IPS-NIHi7 (cell line): ENCODE data around the gene CHRNA1.
A peak's percentile ranks its signal among the peaks of the same experiment; 100 is the strongest.

ENCODE experiments used
- DNase-seq: peaks from one replicate; pipeline ENCODE4 v3.0.0; 2012; ENCODE audit warnings: mixed read lengths; ENCODE audit errors: extremely low spot score

The CHRNA1 gene

DNA sequence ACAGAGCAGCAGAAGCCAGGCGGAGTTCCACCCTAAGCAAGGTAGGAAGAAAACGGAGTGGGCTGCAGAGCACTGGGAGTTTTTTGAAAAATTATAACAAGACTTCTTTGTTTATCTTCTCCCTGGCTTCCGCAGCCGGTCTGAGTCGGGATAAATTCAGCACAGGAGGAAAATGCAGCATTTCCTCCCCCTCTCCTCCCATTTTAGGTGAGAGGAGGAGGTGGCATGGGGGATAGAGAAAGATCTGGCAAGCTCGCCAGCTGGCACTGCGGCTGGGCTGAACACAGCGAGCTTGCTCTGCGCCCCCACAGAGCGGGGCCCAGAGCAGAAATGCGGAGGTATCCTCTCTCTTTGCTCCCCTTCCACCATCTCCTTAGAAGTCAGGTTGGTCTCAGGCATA is 17.7 kb upstream of the CHRNA1 start:
- DNase-seq = no peak

DNA sequence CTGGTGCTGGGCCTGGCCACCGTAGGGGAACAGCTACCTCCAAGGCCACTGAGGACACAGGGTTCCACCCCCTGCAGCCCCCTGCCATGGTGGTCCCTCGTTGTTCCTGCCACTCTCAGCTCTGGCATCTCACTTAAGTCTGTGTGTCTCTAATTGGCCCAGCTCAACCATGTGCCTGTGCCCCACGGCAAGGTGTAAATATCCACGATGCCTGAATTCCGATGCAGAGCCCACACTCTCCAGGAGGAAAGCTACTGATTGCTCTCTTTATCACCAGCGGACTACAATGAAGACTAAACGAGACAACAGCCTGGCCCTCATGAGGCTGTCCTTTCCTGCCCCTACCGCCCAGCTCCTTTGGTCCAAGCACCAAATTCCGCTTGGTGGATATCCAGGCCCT is 17.0 kb upstream of the CHRNA1 start:
- no peak for DNase-seq

DNA sequence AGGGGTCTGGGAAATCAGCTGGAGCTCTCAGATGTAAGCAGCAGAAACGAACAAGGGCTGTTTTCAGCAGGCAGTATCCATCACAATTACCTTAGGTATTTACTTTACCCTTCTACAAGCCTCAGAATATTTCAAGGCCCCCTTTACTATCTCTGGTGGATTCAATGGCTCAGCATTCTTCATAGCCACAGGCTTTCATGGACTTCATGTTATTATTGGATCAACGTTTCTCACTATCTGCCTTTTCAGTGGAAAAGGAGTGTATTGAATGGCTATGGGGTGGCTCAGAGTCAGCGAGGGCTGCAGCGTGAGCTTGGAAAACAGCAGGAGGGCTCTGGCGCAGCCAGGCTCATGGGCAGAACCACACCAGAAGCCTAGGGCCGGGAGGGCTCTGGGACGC is 16.6 kb upstream of the CHRNA1 start:
- no peak for DNase-seq

DNA sequence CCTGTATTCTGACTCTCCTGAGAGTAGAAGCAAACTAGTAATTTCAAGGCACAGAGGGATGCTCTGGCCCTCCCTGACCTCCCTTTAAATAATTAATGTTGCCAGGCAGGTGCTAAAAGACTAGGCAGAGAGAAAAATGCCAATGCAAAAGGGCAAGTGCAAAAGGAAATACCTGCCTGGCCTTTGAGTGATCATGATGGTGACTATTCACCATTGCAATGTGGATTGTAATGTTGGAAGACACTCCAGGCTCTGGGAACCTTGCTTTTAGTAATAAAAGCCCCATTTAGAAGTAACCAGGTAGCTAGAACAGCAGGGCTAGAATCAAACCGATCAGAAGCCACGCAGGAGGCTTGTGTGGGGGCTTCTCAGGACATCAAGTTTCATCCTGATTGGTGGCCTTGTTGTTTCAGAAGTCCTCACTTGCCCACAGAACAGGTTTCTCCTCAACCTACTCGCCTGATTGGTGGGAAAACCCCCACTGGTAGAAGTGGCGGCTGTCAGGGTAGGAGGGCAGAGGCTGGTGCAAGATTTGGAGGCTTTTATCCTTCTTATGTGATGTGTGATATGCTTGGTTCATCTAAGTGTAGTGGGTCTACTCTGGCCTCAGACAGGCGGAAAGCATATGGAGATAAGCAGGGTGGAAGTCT is 16.0 kb upstream of the CHRNA1 start:
- DNase-seq = no peak

DNA sequence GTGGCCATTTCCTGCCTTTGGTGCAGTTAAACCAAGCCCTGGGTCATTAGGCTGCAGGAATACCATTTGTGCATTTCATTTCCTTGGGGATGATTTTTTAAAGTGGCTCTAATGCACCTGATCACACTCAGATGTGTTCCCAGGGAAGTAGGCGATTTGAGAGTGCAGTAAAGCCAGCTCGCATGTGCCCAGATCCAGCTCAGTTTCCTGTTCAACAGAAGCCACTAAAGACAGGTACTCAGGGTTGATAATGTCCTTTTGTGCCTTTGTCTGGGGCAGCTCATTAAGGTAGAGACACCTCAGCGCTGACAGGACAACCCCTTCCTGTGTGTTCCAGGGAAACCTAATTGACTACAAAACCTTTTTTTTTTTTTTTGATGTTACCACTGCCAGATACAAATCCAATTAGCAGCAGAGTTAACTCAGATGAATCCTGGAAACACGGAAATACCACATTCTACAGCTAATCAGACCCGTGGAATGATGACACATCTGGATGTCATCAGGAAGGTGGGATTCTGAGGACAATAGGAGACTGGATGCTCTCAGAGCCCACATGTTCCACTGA is 15.2 kb upstream of the CHRNA1 start:
- no peak for DNase-seq

DNA sequence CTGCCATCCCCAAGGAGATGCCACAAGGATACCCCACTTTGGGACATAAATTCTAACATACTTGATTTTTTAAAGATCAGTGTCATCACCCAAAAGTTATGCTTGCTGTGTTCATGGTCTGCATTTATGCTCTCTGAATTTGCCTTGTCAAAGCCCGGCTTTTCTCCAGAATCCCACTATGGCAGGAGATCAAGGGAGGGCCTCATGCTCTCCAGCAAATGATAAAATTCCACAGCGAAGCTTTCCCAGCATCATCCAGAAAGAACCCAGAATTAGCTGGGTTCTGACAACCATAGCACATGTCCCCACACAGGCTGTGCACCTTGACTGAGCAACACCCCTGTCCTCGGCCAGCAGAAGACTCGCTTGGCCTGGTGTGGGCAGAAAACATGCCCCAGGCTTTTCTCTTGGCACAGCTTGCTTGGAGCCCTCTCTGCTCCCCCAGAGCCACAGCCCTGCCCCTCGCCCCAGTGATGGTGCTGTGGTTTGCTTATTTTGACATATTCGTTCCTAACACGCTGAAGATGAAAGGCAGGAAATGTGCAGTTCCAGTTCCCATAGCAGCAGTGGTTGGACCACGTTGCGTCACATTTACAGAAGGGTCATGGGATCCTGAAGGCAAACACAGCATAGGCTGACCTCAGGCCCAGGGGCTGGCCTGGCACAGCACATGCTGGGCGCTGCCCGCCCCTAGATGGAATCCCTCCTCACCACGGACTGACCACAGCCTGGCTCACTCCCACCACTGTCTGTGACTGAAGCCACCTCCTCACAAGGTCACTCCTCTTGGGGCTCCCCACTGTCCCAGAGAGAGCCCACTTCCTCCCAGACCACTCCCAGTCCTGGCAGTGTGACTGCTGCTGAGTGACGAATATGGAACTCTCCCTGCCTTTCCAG is 14.1 kb upstream of the CHRNA1 start:
- no peak for DNase-seq

DNA sequence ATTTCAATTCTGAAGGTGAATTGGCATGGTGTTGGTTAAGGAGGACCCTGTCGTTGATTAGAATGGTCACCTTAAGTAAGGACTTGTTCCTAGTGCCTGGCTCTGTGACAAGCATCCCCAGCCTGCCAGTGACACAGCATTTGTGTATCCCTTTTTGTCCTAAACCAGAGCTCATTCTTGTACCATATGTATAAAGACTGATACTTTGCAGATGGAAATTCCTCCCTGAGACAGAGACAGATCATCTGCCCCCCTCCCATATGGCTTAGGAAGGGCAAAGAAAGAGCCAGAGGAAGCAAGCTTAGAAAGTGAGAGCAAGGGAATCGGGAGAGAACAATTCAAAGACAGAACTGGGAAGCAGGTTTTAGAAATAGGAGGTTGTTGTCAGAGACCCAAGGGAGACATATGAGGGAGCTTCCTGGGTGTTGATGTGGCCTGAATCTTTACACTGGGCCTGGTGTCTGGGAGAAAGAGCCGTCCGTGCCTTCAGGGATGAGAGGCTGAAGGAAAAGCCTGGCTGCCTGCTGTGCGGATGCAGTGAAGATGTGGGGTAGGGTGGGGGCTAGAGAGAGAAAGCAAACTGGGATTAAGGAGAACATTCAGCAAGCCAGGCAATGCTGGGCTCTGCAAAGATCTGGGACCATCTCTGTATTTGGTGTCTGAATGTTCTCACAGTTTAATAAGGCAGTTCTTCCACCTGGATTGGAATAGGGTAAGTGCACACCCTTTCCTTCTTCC is 13.2 kb upstream of the CHRNA1 start:
- no peak for DNase-seq

DNA sequence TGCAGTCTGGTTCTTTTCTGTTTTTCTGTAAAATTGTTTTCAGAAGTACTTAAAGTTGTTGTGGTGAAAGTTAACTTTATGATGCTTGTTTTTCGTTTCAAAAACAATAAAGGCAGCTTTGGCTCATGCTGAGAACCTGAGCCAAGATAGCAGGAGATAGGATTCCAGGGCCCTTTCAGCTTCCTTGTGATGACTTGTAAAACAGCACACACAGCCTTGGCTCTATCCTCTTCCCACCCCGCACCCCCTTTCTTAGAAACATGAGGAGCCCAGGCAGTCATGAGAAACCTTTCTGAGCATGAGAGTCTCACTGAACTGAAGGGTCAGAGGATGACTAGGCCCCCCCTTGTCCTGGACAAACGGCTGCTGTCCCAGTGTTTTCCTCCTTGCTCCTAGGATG is 12.4 kb upstream of the CHRNA1 start:
- no peak for DNase-seq

DNA sequence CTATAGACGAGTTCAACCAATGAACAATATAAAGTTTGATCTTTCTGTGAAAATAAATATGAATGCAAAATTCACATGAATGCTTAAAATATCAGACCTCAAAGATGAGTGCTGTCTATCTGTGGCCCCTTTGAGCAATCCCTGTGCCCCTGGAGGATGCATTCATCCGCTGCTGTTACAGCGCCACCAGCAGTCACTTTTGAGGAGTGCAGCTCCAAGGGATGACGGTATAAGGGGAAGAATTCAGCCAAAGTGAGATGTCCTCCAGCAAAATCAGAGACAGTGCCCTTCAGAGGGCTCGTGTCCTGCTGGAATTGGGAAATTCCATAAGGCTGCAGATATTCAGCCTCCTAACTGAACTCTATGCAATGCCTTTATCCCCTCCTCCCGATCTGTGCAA is 12.0 kb upstream of the CHRNA1 start:
- DNase-seq = peak; percentile 69

DNA sequence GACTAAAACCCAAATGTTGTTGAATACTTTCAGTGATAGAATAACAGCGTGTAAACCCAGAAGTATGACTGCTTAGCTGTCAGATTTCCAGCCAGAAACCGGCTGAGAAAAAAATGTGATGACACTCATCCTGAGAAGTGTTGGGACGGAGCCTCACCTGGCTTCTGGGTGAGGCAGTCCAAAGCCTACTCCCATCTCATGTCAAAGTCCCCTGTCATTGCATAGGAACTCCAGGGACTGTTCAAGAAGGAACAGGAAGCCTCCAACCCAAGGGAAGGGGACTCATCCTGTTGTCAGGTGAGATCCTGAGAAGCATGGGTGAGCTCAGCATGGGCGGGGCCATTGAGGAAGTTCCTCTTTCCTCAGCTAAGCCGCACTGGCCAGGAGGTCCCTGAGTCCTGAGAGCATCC is 11.3 kb upstream of the CHRNA1 start:
- DNase-seq = no peak

DNA sequence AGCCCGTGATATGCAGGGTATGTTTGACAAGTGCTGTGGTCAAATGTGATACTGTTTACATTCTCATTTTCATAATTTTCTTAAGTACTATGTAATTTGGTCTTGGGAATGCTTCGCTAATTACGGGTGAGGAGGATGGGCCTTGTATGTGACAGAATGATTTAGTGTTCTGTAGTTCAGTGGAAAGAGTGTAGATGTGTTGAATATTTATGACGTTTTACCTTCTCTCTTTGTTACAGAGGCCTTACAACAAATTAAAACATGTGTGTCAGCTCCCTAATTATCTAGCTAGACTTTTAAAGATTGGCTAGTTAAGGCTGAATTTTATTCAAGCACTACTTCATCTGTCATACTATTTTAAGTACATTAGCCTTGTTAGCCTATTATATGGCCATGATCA is 10.6 kb upstream of the CHRNA1 start:
- no peak for DNase-seq

DNA sequence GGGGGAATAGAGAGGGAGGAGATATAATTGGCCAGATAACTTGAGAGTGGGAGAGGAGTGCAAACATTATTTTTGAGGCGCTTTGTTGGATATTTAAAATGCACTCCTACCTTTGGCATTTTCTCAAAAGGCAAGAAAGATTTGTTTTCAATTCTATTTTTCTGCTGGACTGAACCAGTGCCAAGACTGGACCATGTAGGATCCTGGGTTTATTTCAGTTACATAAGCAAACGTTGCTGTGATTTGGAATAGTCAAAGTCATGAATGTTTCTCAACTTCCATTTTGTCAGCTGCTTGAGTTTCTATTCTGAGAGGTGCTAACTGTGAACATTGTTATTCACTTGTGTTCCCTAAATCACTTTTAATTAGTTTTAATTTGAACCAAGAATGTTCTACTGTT is 8.9 kb upstream of the CHRNA1 start:
- DNase-seq = no peak

DNA sequence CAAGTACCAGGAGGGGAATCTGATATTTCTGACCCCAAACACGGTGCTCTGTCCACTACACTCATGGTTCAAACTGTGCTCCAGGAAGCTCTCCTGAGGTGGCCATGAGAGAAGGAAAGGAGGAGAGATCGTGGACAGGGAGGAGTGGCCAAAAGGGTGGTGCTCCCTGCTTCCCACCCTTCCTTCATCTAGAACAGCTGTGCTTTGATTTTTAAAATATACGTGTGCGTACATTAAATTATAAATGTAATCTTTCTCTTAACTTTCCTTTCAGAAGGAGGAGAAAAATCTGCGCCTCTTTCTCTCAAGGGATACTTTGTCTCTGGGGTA is 8.2 kb upstream of the CHRNA1 start:
- DNase-seq = no peak

DNA sequence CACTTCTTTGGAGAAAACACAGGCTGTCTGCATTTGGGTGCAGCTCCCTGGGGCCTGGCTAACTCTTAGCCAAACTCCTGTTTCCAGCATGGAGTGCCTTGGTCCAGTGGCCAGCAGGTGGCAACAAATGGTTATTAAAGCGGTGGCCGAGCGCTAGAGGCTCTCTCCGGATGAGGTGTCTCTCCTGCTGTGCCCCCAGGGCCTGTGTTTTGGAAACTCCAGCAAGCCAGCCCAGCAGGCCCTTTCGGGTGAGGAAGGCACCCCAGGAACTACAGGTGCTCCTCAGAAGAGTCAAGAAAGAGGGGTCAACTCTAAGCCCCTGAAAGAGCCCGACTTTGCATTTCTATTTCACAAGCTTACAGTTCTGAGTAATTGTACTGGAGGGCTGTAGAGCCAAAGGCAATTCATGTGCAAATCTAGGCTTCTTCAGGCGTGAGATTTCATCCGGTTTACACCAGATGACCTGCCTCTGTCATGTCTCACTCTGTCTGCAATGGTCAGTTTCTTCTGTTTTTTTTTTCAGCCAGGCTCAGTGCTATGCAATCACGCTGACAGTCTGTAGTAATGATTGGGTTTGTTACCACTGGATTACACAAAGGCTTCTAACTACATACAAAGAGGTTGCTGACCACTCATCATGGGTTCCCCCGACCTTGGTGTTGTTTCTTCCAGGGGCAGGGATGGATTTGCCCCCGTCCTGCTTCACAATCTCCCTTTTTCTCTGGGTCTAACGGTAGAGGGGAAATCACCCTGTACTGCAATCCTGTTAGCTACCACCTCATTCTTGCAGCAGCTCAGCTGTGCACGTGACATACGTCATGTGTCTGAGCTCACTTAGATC is 7.6 kb upstream of the CHRNA1 start:
- peak; percentile 91 for DNase-seq

DNA sequence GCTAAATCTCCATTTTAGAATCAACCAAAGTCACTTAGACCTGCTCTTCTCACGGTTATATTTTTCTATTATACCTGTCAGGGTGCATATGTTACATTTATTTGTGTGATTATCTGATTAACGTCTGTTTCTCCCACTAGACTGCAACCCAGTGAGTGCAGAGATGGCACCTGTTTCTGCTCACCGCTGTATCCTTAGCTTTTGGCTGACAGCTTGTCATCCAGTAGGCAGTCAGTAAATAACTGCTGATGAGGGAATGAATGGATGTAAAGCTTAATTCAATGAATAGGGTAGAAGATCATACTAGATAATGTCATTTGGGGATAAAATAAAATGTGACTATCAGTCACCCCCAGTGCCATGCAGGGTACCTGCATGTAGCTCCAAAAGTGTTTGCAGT is 6.9 kb upstream of the CHRNA1 start:
- DNase-seq = no peak

DNA sequence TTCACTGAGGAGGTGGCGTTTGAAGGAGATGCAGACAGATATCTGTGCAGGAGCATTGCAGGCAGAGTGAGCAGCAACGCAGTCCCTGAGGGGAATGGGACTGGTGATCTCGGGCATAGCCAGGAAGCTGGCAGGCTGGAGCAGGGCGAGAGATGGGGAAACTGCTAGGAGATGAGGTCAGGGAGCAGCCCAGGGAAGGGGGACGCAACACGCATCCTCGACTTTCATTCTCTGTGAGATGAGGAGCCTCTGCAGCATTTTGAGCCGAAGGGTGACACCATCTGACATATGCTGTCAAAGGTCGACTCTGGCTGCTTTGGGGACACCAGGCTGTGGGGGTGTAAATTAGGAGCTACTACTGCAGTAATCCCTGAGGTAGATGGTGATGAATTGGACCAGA is 4.3 kb upstream of the CHRNA1 start:
- DNase-seq = no peak

DNA sequence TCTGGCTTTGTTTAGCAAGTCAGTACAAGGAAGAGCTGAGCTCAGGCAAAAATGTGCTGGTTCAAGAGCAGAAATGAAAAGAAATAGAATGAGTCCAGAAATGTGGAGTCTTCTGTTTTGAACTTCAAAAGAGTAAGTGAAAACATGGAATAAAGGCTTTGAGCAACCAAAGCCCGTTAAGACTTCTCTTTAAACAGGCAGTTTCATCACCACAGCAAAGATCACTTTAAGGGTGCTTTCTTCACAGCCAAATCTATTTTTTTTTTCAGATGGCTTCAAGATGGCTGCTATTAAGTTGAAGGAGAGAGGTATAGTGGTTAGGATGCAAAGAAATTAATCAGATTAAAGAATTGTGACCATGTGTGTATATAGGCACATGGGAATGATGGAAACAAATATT is 2.0 kb upstream of the CHRNA1 start:
- DNase-seq = no peak

DNA sequence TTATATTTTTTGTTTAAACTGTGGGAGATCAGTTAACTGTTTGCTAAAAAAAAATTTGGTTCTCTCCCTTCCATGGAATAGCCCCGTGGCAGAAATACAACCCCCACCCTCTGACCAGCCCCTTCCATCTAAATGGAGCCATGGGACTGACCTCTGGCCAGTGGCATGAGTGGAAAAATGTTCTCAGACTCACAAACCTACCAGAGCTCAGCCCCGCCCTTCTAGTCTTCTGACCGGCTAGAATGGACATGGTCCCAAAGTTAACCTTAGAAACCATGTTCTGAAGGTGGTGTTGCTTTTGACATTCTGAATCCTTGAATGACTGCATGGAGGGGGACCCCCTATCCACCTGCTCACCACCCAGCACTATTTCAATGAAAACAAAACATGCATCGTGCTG is 1.3 kb upstream of the CHRNA1 start:
- DNase-seq = no peak

DNA sequence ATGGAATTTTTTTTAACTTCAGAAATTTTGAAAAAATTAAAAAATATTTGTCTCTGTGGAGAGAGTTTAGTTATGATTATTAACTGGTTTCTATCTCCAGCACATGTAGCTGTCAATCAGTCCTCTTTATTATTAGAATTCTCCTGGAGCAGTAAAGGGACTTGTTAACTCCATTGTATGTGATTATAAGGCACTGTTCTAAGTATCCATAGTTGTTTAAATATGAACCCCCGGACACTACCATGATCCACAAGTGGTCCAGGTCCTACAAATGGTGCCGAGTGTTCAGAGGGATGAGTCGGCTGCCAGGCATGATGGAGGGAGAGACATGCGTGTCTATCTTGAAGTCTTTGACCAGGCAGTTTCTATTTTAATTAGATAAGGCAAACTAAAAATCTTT is 492 bp downstream of the CHRNA1 start:
- no peak for DNase-seq

DNA sequence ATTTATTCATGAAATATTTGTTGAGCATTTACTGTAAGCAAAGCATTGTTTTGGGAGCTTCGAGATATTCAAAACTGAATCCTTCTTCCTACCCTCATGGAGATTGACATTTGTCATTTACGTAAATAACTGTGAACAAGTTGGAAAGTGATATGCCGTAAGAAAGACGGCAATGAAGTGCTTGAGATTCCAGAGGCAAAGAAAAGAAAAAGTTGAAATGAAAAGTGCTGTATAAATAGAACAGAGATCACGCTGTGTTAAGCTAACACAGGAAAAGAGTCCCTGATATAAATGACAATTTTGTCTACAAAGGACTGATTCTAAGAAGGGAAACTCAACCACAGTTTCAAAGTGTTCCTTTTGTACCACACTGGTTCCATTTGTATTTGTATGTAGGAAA is 1.8 kb downstream of the CHRNA1 start:
- no peak for DNase-seq

DNA sequence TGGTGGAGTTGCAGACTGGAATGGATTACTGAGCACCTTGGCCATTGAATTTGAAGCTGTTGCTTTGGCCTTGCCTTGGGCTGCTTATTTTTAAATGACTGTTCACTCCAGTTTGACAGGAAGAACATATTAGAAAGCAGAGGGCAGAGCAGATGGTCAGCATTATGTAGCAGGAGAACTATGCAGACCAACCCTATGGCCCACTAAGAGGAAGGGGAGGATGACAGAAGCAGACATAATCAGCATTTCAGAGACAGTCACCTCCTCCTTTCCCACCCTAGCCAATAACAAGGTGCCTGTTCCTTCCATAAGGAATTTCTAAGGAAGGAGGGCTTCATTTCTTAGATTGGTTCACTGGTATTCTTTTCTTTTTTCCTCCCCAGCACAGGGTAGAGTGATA is 2.4 kb downstream of the CHRNA1 start:
- no peak for DNase-seq
